Measurements from ENCODE around the gene APOLD1.
A peak's percentile ranks its signal among the peaks of the same experiment; 100 is the strongest.
"Not testable (repeated sequence)": the region's sequence is repeated elsewhere in the genome, so short reads cannot be mapped to it uniquely, and the experiment has no call there.

Gene APOLD1

DNA sequence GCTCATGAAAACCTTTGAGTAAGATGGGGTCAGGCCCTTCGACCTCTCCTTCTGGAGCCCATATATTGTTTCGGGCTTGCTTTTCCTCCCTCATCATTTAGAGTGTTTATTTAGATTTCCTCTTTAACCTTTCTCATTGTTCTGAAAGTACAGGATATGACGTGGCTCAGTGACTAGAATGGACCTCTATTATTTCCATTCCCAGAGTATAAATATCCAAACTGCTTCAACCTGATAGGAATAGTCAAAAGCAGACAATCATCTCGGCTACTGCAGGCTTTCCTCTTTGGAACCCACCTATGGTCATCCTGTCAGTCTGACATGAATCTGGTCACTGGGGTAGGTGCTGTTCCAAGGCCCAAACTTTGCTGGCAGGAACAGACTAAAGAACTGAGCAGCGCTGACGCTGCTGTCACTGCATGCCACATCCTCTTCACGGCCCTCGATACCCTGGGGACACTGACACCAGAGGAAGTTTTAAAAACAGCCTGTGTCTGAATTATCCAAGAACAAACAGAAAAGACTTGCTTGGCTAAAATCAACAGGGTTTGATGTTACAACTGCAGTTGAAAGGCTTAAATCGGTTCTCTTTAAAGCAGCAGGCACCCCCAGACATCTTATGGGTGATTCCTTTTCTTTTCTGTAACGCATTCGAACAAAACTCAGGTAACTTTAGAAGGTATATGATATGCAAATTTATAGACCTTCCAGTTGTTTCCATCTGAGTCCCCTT lies 22.7 kb downstream of the APOLD1 start:
- no peak for DNase-seq (ENCODE audit: low read depth in 2 of 2)

DNA sequence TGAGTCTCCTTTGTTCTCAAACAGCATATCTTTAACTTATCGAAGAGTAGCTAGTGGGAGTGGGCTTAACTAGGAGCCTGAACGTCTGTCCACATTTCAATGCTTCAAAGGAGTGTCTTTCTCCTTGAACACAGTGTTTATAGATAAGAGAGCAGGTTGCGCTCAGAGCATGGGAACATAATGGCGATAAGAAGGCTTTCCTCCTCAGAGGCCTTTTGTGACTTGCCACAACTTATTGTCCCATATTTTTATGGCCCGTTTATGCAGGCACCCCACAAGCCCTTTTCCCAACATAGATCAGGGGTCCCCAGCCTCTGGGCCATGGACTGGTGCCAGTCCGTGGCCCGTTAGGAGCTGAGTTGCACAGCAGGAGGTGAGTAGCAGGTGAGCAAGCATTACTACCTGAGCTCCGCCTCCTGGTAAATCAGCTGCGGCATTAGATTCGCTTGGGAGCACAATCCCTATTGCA lies 25.1 kb downstream of the APOLD1 start:
- no peak for DNase-seq (ENCODE audit: low read depth in 2 of 2)

DNA sequence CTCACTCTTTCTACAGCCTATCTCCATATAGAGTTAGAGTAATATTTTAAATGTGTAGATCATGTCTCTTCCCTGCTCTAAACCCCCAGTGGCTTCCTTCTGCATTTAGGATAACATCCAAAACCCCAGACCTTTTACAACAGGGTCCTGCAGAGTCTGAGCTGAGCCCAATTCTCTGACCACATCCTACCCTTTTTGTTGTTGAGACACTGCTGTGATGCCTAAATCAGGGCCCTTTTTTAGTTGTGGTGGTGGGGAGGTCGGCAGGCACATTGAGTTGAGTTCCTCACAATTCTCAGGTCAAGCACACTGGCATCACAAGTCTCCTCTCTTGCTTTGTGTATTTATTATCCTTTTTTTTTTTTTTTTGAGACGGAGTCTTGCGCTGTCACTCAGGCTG lies 25.9 kb downstream of the APOLD1 start:
- DNase-seq (ENCODE audit: low read depth in 2 of 2), result no peak

- no peak for DNase-seq (ENCODE audit: low read depth in 2 of 2)
Observed at GRCh38 chr12:12812174-12812573, 26.7 kb downstream of the APOLD1 start.

GRCh38 chr12:12812618-12813119 lies 27.2 kb downstream of the APOLD1 start:
- DNase-seq (ENCODE audit: low read depth in 2 of 2), result no peak

GRCh38 chr12:12813120-12814101 lies 28.0 kb downstream of the APOLD1 start, which contains the start of gene DDX47:
Gene DDX47, plus strand, starts transcription at chr12:12813346. Its CDS starts 22 bp downstream, at chr12:12813368.
- DNase-seq (ENCODE audit: low read depth in 2 of 2), result peak; percentile 97 to 98

GRCh38 chr12:12817616-12818015 lies 32.2 kb downstream of the APOLD1 start:
- no peak for DNase-seq (ENCODE audit: low read depth in 2 of 2)

DNA sequence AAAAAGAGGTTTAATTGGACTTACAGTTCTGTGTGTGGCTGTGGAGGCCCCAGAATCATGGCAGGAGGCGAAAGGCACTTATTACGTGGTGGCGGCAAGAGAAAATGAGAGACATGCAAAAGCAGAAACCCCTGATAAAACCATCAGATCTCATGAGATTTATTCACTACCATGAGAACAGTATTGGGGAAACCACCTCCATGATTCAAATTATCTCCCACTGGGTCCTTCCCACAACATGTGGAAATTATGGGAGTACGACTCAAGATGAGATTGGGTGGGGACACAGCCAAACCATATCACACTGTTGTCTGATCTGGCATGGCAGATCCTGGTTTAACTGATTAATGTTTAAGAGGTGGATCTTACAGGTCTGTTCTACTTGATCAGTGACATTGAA lies 33.2 kb downstream of the APOLD1 start:
- DNase-seq (ENCODE audit: low read depth in 2 of 2), result no peak

GRCh38 chr12:12819221-12819620 lies 33.8 kb downstream of the APOLD1 start:
- DNase-seq (ENCODE audit: low read depth in 2 of 2), result no peak

GRCh38 chr12:12819752-12820311 lies 34.4 kb downstream of the APOLD1 start:
- DNase-seq (ENCODE audit: low read depth in 2 of 2), result no peak

- not testable (repeated sequence) for DNase-seq (ENCODE audit: low read depth in 2 of 2)
Observed at GRCh38 chr12:12820376-12820775, 34.9 kb downstream of the APOLD1 start.

GRCh38 chr12:12821975-12822374 lies 36.5 kb downstream of the APOLD1 start:
- no peak for DNase-seq (ENCODE audit: low read depth in 2 of 2)

DNA sequence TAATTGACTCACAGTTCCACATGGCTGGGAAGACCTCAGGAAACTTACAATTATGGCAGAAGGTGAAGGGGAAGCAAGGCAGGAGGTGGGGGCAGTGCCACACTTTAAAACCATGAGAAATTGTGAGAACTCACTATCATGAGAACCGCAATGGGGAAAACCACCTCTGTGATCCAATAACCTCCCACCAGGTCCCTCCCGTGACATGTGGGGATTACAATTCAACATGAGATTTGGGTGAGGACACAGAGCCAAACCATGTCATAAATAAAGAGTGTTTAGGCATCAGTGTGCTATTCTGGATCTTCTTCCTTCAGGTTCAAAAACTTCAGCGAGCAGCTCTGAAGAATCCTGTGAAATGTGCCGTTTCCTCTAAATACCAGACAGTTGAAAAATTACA lies 37.4 kb downstream of the APOLD1 start:
- no peak for DNase-seq (ENCODE audit: low read depth in 2 of 2)

- DNase-seq (ENCODE audit: low read depth in 2 of 2), result no peak
Observed at GRCh38 chr12:12823300-12823699, 37.8 kb downstream of the APOLD1 start.

- no peak for DNase-seq (ENCODE audit: low read depth in 2 of 2)
Observed at GRCh38 chr12:12823811-12824210, 38.4 kb downstream of the APOLD1 start.

DNA sequence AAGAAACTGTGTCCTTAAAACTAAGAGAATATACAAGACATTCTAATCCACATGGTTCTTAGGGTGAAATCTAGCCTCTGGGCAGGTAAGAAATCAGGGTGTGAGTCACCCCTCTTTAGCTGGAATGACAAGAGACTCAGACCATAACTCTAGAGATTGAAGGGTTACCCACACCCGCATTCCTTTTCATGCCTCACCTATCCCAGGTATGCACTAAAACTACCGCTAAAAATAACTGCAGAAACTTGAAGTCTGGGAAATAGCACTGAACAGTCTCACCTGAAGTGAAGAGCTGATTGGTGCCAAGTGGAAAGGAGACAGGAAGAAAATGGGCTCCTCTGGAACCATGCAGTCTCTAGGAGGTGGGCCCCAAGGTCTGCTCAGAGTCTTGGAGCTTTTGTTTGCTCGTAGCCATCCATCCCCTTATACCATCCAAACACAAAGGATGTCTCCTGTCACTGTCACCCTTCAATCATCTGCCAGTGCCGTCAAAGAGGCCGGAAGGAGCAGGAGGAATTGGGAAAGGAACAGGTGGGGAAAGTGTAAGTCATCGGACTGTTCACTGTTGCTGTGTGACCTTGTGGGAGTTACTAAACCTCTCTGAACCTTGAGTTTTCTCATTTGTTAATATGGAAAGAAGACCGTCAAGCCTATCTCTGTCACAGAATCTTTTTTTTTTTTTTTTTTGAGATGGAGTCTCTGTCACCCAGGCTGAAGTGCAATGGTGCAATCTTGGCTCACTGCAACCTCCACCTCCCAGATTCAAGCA lies 50.1 kb downstream of the APOLD1 start:
- DNase-seq (ENCODE audit: low read depth in 2 of 2), result no peak

DNA sequence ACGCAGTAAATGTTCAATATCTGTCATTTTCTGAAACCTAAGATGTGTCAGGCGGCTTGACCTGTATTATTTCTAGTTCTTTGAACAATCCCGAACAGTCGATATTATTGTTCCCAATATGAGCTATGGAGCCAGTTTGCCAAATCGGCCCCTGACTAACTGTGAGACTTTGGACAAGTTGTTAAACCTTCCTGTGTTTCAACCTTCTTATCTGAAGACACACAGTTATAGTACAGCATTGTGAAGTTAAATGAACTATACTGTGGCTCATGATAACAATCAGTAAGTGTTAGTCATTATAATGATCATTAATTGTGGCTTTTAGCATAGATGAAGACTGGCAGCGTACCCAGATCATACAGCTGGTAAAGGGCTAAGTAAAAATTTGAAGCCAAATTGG lies 51.1 kb downstream of the APOLD1 start:
- DNase-seq (ENCODE audit: low read depth in 2 of 2), result no peak

- DNase-seq (ENCODE audit: low read depth in 2 of 2), result peak; percentile 23 to 26
Observed at GRCh38 chr12:12837025-12837812, 51.8 kb downstream of the APOLD1 start.

DNA sequence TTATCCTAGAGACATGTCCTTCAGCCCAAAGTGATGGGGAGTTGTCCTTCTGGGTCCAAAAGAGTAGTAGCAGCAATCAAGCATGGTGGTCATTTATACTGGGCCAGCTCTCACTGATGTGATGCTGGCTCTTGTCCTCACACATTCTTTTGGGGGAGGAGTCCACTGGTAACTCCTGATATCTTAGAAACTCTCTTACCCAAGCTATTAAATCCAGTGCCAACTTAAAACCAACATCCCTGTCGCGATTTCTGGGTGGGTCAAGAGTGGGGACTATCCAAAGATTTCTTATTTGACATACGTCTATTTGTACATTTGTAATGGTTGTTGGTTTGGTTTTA lies 52.3 kb downstream of the APOLD1 start:
- DNase-seq (ENCODE audit: low read depth in 2 of 2), result no peak

- no peak for DNase-seq (ENCODE audit: low read depth in 2 of 2)
Observed at GRCh38 chr12:12839003-12839395, 53.5 kb downstream of the APOLD1 start.

DNA sequence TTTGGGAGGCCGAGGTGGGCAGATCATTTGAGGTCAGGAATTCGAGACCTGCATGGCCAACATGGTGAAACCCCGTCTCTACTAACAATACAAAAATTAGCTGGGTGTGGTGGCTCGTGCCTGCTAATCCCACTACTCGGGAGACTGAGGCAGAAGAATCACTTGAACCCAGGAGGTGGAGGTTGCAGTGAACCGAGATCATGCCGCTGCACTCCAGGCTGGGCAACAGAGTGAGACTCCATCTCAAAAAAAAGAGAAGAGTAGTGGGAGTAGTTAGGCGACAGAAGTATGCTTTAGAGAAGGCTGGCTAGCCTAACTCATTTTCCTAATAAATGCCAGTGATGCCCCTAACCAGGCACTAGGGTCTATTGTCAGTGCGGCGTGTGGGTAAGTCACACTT lies 54.0 kb downstream of the APOLD1 start:
- not testable (repeated sequence) for DNase-seq (ENCODE audit: low read depth in 2 of 2)

All from activated CD4-positive, alpha-beta T cell treated with anti-CD3 and anti-CD28 coated beads for 24 hours (primary cell).